H1 (cell line): ENCODE results near the gene CTTNBP2. TPM values are rescaled to one million over a fixed set of nuclear protein-coding genes. Genes with fewer than 3 reads are reported as not detected.

ENCODE experiments used
- CTCF ChIA-PET: fragments of 300-600 bp; sonication (Branson Sonifier 250); formaldehyde crosslinking; loops from one replicate; lab custom pipeline; 2021; ENCODE audit not compliant: partially characterized antibody; lab: Charles Lee
- POLR2A ChIA-PET: fragments of 300-600 bp; sonication (Branson Sonifier 250); formaldehyde crosslinking; loops from one replicate; lab custom pipeline; 2021; ENCODE audit warnings: inconsistent platforms; ENCODE audit not compliant: partially characterized antibody; lab: Charles Lee
- DNase-seq, 2 experiments: peaks; one replicate each; pipeline versions ENCODE4 v3.0.0 to v3.0.0-alpha.2; 2010 to 2022; ENCODE audit warnings: low spot score in 2 of 2, low read depth in 1 of 2, mixed read lengths in 1 of 2
- FAIRE-seq: peaks from 2 replicates; lab custom pipeline; 2011; peaks lifted over from hg19 to GRCh38; lab: Jason Lieb, UNC
- H2AFZ ChIP-seq: 2 replicates; pipeline ENCODE4 v1.8.1; 2012; ENCODE audit warnings: low read length, inconsistent platforms
- H2AK5ac ChIP-seq: 2 replicates; pipeline ENCODE4 v1.6.1; 2013; ENCODE audit warnings: low read depth, low read length
- H2BK120ac ChIP-seq: replicated peaks from 2 replicates; pipeline ENCODE3; 2013; ENCODE audit warnings: low read depth, low read length, inconsistent platforms
- H2BK12ac ChIP-seq: 2 replicates; pipeline ENCODE4 v1.6.1; 2013; ENCODE audit warnings: low read depth, low read length
- H2BK15ac ChIP-seq: 2 replicates; pipeline ENCODE4 v1.6.1; 2013; ENCODE audit warnings: low read length
- H2BK20ac ChIP-seq: 2 replicates; pipeline ENCODE4 v1.6.1; 2013; ENCODE audit warnings: low read length
- H2BK5ac ChIP-seq: 2 replicates; pipeline ENCODE4 v1.6.1; 2013; ENCODE audit warnings: low read depth, low read length
- H3K14ac ChIP-seq: 2 replicates; pipeline ENCODE4 v1.6.1; 2013; ENCODE audit warnings: inconsistent platforms; ENCODE audit not compliant: insufficient read length
- H3K18ac ChIP-seq: 2 replicates; pipeline ENCODE4 v1.6.1; 2013; ENCODE audit warnings: low read length; ENCODE audit errors: extremely low read depth
- H3K23ac ChIP-seq: 2 replicates; pipeline ENCODE4 v1.6.1; 2013; ENCODE audit warnings: inconsistent platforms; ENCODE audit not compliant: insufficient read length
- H3K23me2 ChIP-seq: 2 replicates; pipeline ENCODE4 v1.6.1; 2013; ENCODE audit warnings: low read depth, low read length
- H3K27ac ChIP-seq: 2 replicates; pipeline ENCODE4 v1.6.1; 2011; ENCODE audit warnings: low read depth, low read length, inconsistent platforms
- H3K27me3 ChIP-seq, 4 experiments: replicated peaks in 1 of 4; 1 replicate in 1 of 4; 2 replicates in 3 of 4; pipeline versions ENCODE4 v1.6.1 to v1.8.1; 2011 to 2013; ENCODE audit warnings: low read length in 3 of 4, mild to moderate bottlenecking in 3 of 4, inconsistent platforms in 2 of 4, mixed read lengths in 2 of 4, moderate library complexity in 1 of 4; ENCODE audit not compliant: control insufficient read depth in 3 of 4, insufficient read depth in 3 of 4; ENCODE audit errors: extremely low read depth in 1 of 4
- H3K36me3 ChIP-seq, 4 experiments: 2 replicates each; pipeline versions ENCODE4 v1.6.1 to v1.8.1; 2011 to 2013; ENCODE audit warnings: mild to moderate bottlenecking in 4 of 4, low read length in 3 of 4, moderate library complexity in 2 of 4, control low read depth in 1 of 4, inconsistent platforms in 1 of 4; ENCODE audit not compliant: insufficient read depth in 4 of 4, control insufficient read depth in 2 of 4
- H3K4ac ChIP-seq: replicated peaks from 2 replicates; pipeline ENCODE3; 2013; ENCODE audit warnings: low read length, low read depth, mixed read lengths, inconsistent platforms; ENCODE audit not compliant: insufficient read length
- H3K4me1 ChIP-seq, 4 experiments: replicated peaks in 1 of 4; 1 replicate in 1 of 4; 2 replicates in 3 of 4; pipeline versions ENCODE4 v1.6.1 to v1.8.1; 2011 to 2013; ENCODE audit warnings: low read length in 3 of 4, inconsistent platforms in 2 of 4, mixed read lengths in 1 of 4; ENCODE audit not compliant: insufficient read depth in 4 of 4, control insufficient read depth in 3 of 4
- H3K4me2 ChIP-seq, 2 experiments: 2 replicates each; pipeline versions ENCODE4 v1.6.1 to v1.8.1; 2011 to 2013; ENCODE audit warnings: low read depth in 2 of 2, low read length in 2 of 2, control low read depth in 1 of 2, inconsistent platforms in 1 of 2, mild to moderate bottlenecking in 1 of 2; ENCODE audit not compliant: insufficient read depth in 1 of 2
- H3K4me3 ChIP-seq, 4 experiments: fragments of 200-600, 300-600 bp in 1 of 4; sonication (generic), shearing (Covaris generic), sonication (Bioruptor Twin) in 1 of 4; 2 replicates each; pipeline versions ENCODE4 v1.5.1 to v1.8.1; 2011 to 2016; ENCODE audit warnings: low read length in 4 of 4, low read depth in 3 of 4, control low read depth in 2 of 4, inconsistent platforms in 2 of 4, mild to moderate bottlenecking in 2 of 4, mixed read lengths in 1 of 4, moderate library complexity in 1 of 4; ENCODE audit not compliant: insufficient read depth in 2 of 4; ENCODE audit errors: extremely low read depth in 1 of 4
- H3K56ac ChIP-seq: replicated peaks from 2 replicates; pipeline ENCODE3; 2013; ENCODE audit warnings: low read depth, mild to moderate bottlenecking, mixed read lengths, low read length, inconsistent platforms; ENCODE audit not compliant: insufficient read length
- H3K79me1 ChIP-seq: 2 replicates; pipeline ENCODE4 v1.6.1; 2013; ENCODE audit warnings: low read depth, low read length, control low read depth
- H3K79me2 ChIP-seq, 2 experiments: 2 replicates each; pipeline versions ENCODE4 v1.6.1 to v1.8.1; 2012 to 2013; ENCODE audit warnings: low read length in 2 of 2, mild to moderate bottlenecking in 2 of 2, inconsistent platforms in 1 of 2; ENCODE audit not compliant: insufficient read depth in 2 of 2, control insufficient read depth in 1 of 2
- H3K9ac ChIP-seq, 4 experiments: replicated peaks in 1 of 4; 1 replicate in 1 of 4; 2 replicates in 3 of 4; pipeline versions ENCODE4 v1.6.1 to v1.8.1; 2011 to 2013; ENCODE audit warnings: low read depth in 3 of 4, low read length in 3 of 4, control low read depth in 2 of 4, mild to moderate bottlenecking in 2 of 4, moderate library complexity in 2 of 4, inconsistent platforms in 1 of 4; ENCODE audit errors: extremely low read depth in 1 of 4
- H3K9me3 ChIP-seq, 2 experiments: 2 replicates each; pipeline versions ENCODE4 v1.6.1 to v1.8.1; 2012 to 2013; ENCODE audit warnings: mild to moderate bottlenecking in 2 of 2, moderate library complexity in 2 of 2, control low read depth in 1 of 2, inconsistent platforms in 1 of 2, low read depth in 1 of 2, low read length in 1 of 2, mixed read lengths in 1 of 2; ENCODE audit not compliant: insufficient read depth in 2 of 2
- H4K20me1 ChIP-seq, 2 experiments: replicated peaks in 1 of 2; 2 replicates each; pipeline versions ENCODE3 to v1.8.1; 2011 to 2013; ENCODE audit warnings: inconsistent platforms in 2 of 2, low read length in 2 of 2, mild to moderate bottlenecking in 1 of 2; ENCODE audit not compliant: insufficient read depth in 2 of 2, control insufficient read depth in 1 of 2
- H4K5ac ChIP-seq: 2 replicates; pipeline ENCODE4 v1.6.1; 2013; ENCODE audit warnings: low read length, low read depth, mixed read lengths, inconsistent platforms; ENCODE audit not compliant: insufficient read length
- H4K8ac ChIP-seq: 2 replicates; pipeline ENCODE4 v1.8.0; 2013; ENCODE audit warnings: mild to moderate bottlenecking, moderate library complexity, low read length, inconsistent platforms; ENCODE audit not compliant: insufficient read depth; ENCODE audit errors: extremely low read depth
- H4K91ac ChIP-seq: replicated peaks from 2 replicates; pipeline ENCODE3; 2013; ENCODE audit warnings: low read length, mixed read lengths, inconsistent platforms; ENCODE audit not compliant: insufficient read length
- ASH2L ChIP-seq: fragments of 200-600, 300-600 bp; sonication (generic); IDR thresholded peaks from one replicate; pipeline ENCODE4 v1.7.1; 2017; ENCODE audit warnings: low read length
- CBX8 ChIP-seq: fragments of 300-800, 300-1000 bp; sonication (generic); IDR thresholded peaks from 2 replicates; pipeline ENCODE4 v1.7.1; 2016; ENCODE audit warnings: low read depth, low read length, borderline replicate concordance
- CHD2 ChIP-seq: IDR thresholded peaks from 2 replicates; pipeline ENCODE4 v1.6.1; 2012; ENCODE audit warnings: low read length, improper control_type of control experiment
- EGR1 ChIP-seq: IDR thresholded peaks from 2 replicates; pipeline ENCODE4 v1.6.1; 2011; ENCODE audit warnings: low read depth, low read length, borderline replicate concordance
- JUN ChIP-seq: IDR thresholded peaks from 2 replicates; pipeline ENCODE4 v1.6.1; 2011; ENCODE audit warnings: low read depth, mild to moderate bottlenecking, improper control_type of control experiment, low read length
- JUND ChIP-seq: IDR thresholded peaks from 2 replicates; pipeline ENCODE4 v1.6.1; 2011; ENCODE audit warnings: mild to moderate bottlenecking, improper control_type of control experiment, low read length
- KDM5A ChIP-seq: fragments of 200-600 bp; IDR thresholded peaks from 2 replicates; pipeline ENCODE4 v1.7.1; 2012; ENCODE audit warnings: mild to moderate bottlenecking, low read length, inconsistent platforms, mixed read lengths
- MAX ChIP-seq: IDR thresholded peaks from 2 replicates; pipeline ENCODE4 v1.6.1; 2012; ENCODE audit warnings: inconsistent platforms
- NRF1 ChIP-seq: IDR thresholded peaks from 2 replicates; pipeline ENCODE4 v1.6.1; 2011; ENCODE audit warnings: mild to moderate bottlenecking, low read depth, low read length, improper control_type of control experiment
- PHF8 ChIP-seq: fragments of 200-600 bp; sonication (generic); conservative IDR thresholded peaks from 2 replicates; pipeline ENCODE4 v1.7.1; 2012; ENCODE audit warnings: low read depth, mild to moderate bottlenecking, inconsistent platforms, low read length, moderate library complexity
- POLR2A ChIP-seq, 2 experiments: IDR thresholded peaks; 1 replicate in 1 of 2; 2 replicates in 1 of 2; pipeline ENCODE4 v1.6.1; 2011; ENCODE audit warnings: low read depth in 2 of 2, low read length in 2 of 2, mild to moderate bottlenecking in 2 of 2; ENCODE audit errors: control extremely low read depth in 1 of 2
- RAD21 ChIP-seq, 2 experiments: IDR thresholded peaks in 1 of 2; conservative IDR thresholded peaks in 1 of 2; 2 replicates each; pipeline ENCODE4 v1.6.1; 2011; ENCODE audit warnings: low read depth in 2 of 2, low read length in 2 of 2, improper control_type of control experiment in 1 of 2, inconsistent platforms in 1 of 2, mild to moderate bottlenecking in 1 of 2, moderate library complexity in 1 of 2
- RBBP5 ChIP-seq: IDR thresholded peaks from 2 replicates; pipeline ENCODE4 v1.7.1; 2012; ENCODE audit warnings: low read depth, mild to moderate bottlenecking, inconsistent platforms, low read length, moderate library complexity, borderline replicate concordance
- TBP ChIP-seq: IDR thresholded peaks from 2 replicates; pipeline ENCODE4 v1.6.1; 2011; ENCODE audit warnings: low read depth, low read length, improper control_type of control experiment
- WGBS, 2 experiments: shearing (Covaris generic) in 1 of 2; methylation state at CpG; one replicate each; pipeline versions ENCODE4 v1.1.6 to v1.1.7; 2013 to 2015; ENCODE audit warnings: low lambda C conversion rate in 2 of 2, mixed read lengths in 2 of 2, inconsistent platforms in 1 of 2, low coverage in 1 of 2, missing lambda C conversion rate in 1 of 2; ENCODE audit not compliant: insufficient replicate concordance in 2 of 2, insufficient coverage in 1 of 2, insufficient read length in 1 of 2; ENCODE audit errors: extremely low coverage in 1 of 2, missing lambda C conversion rate in 1 of 2; 5-methylcytosine and 5-hydroxymethylcytosine counted together
- polyA plus RNA-seq, 7 experiments: library from polyadenylated mRNA; depleted of rRNA in 3 of 7; stranded (reverse) in 5 of 7; unstranded in 2 of 7; fragments of >200 nt in 5 of 7; fragments of 200-250 nt in 2 of 7; gene quantifications; 1 replicate in 5 of 7; 2 replicates in 1 of 7; 4 replicates in 1 of 7; pipeline versions ENCODE4 v1.2.1 to v1.2.3, GENCODE V29; 2011 to 2013; ENCODE audit warnings: missing spikeins in 2 of 7, mixed read lengths in 2 of 7
- total RNA-seq: library from RNA; stranded (reverse); fragmentation: NEBNext Ultra II Directional; extraction: Animal tissue kit (Norgen Biotek cat#: 25700); gene quantifications from 2 replicates; pipeline ENCODE4 v1.2.1, GENCODE V29; 2021

CTTNBP2 gene
- total and polyA plus RNA-seq, 2 of the 8 experiments (the other 6 are each of a cell fraction or from before 2014, with no cell fraction given): 15.3 to 35.1 TPM

DNA sequence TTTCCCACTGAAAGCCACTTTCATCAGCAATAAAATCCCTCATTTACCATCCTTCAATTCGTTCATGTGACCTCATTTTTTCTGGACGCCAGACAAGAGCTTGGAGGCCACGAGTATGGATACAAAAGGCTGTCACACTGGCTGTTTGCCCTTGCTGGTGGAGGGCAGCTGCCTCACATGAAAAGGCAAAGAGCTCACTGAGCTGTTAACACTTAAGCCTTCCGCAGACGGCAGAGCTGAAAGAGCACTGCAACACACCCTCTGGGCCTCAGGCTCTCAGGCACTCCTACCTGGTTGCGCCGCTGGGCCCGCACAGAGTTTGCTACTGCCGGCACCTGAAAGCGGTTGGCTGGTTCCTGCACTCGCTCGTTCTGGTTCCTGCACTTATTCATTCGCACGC is 199.9 kb downstream of the CTTNBP2 start:
- FAIRE-seq: peak; percentile 65
- peak overlapping the region; percentile 44 for H3K18ac ChIP-seq
- H3K27ac ChIP-seq: no peak overlapping the region; the same call in 1 of the 2 replicates
- H3K4me3 ChIP-seq: peak overlapping the region; percentile 8 to 48 (median 22); a peak in 5 of 8 replicates
- peak overlapping the region; percentile 85 for H2BK12ac ChIP-seq
- no peaks in the 10 kb centered on the region for H3K79me2 ChIP-seq
- H3K14ac ChIP-seq: no peak overlapping the region
- H2AFZ ChIP-seq: peak overlapping the region; percentile 81
- no peaks in the 10 kb centered on the region for H4K20me1 ChIP-seq
- peak overlapping the region; percentile 28; the same call in 1 of the 2 replicates for H2BK20ac ChIP-seq
- peak overlapping the region; percentile 88 for H2BK120ac ChIP-seq
- no peak overlapping the region for H2BK15ac ChIP-seq
- H3K79me1 ChIP-seq: no peaks in the 10 kb centered on the region
- peak overlapping the region; percentile 64 for H4K8ac ChIP-seq
- peak overlapping the region; percentile 75 for H4K91ac ChIP-seq
- peaks cover 10 to 30% (median 23%) of the 10 kb centered on the region in 4 experiments; a peak in 6 of 7 replicates for H3K4me1 ChIP-seq
- peaks cover 6% of the 10 kb centered on the region; the same call in 1 of the 2 replicates for H3K23me2 ChIP-seq
- H4K5ac ChIP-seq: peak overlapping the region; percentile 79
- WGBS, 2 experiments: 8% methylated on average over 14 of the region's 14 CpGs; no CpG with 5 or more reads in 1 of the 2 experiments
- DNase-seq: peak; percentile 39 to 69
- peak overlapping the region; percentile 79 for H2BK5ac ChIP-seq
- POLR2A ChIA-PET: no interaction called here
- H3K23ac ChIP-seq: no peak overlapping the region
- CTCF ChIA-PET: interaction anchor here (0.8 to 6.4 kb wide), 7 partner anchors 17 to 522 kb away, joined by 3 to 55 read pairs (median 4); no protein-coding TSS in a partner anchor
- peak overlapping the region; percentile 59 to 99 for H3K4me2 ChIP-seq
- H2AK5ac ChIP-seq: no peak overlapping the region
- no peaks in the 10 kb centered on the region for H3K9me3 ChIP-seq
- no peak overlapping the region for H3K4ac ChIP-seq
- H3K9ac ChIP-seq: peak overlapping the region in 1 of 4 experiments; percentile 47; a peak in 3 of 7 replicates
- H3K27me3 ChIP-seq: no peaks in the 10 kb centered on the region
- H3K56ac ChIP-seq: no peak overlapping the region
- H3K36me3 ChIP-seq: no peaks in the 10 kb centered on the region; a peak in 1 of 8 replicates
- peak; percentile 45; the same call in 1 of the 2 replicates for TF ChIP-seq MAX
- TF ChIP-seq ASH2L: peak; percentile 53
- TF ChIP-seq JUND: no peak
- TF ChIP-seq CHD2: no peak
- TF ChIP-seq PHF8: no peak
- TF ChIP-seq RBBP5: peak; percentile 92
- TF ChIP-seq TBP: peak; percentile 48; the same call in 1 of the 2 replicates
- TF ChIP-seq RAD21 (IDR thresholded peaks at IDR 0.05 in 1 of 2, conservative IDR thresholded peaks at IDR 0.05 in 1 of 2; ENCODE audit: low read depth in 2 of 2, low read length in 2 of 2): no peak; a peak in 2 of 4 replicates
- TF ChIP-seq JUN: no peak
- TF ChIP-seq POLR2A (IDR thresholded peaks at IDR 0.05; ENCODE audit: control extremely low read depth in 1 of 2, low read depth in 2 of 2, low read length in 2 of 2): peak in 1 of 2 experiments; percentile 45; a peak in 1 of 3 replicates
- TF ChIP-seq EGR1: no peak
- TF ChIP-seq KDM5A: no peak
- no peak for TF ChIP-seq CBX8
- no peak for TF ChIP-seq NRF1
